Right lobe of liver (tissue), 4 donors: ENCODE measurements around the gene MRAP2.

ENCODE experiments used
- POLR2A ChIP-seq: fragments of 450-650 bp; IDR thresholded peaks from one replicate; pipeline ENCODE4 v1.6.1; 2017; ENCODE audit warnings: antibody characterized with exemption, mild to moderate bottlenecking
- TF ChIP-seq, protein P1 (sequence below), 4 donors: fragments of 200-600 bp in 3 of 4; fragments of 450-650 bp in 1 of 4; IDR thresholded peaks; one replicate each; pipeline versions ENCODE4 v1.5.1 to v1.8.0; 2016 to 2022; ENCODE audit warnings: antibody characterized with exemption in 4 of 4, mild to moderate bottlenecking in 2 of 4
- donor health status: DM: no; HTN: no; CAD: no.
- donor health status: DM: no; HTN: no; CAD: no.
- donor health status: DM: no; HTN: yes; CAD: no.

GRCh38 chr6:84019141-84019841 is 14.3 kb upstream of the MRAP2 start:
- TF ChIP-seq, protein P1, sequence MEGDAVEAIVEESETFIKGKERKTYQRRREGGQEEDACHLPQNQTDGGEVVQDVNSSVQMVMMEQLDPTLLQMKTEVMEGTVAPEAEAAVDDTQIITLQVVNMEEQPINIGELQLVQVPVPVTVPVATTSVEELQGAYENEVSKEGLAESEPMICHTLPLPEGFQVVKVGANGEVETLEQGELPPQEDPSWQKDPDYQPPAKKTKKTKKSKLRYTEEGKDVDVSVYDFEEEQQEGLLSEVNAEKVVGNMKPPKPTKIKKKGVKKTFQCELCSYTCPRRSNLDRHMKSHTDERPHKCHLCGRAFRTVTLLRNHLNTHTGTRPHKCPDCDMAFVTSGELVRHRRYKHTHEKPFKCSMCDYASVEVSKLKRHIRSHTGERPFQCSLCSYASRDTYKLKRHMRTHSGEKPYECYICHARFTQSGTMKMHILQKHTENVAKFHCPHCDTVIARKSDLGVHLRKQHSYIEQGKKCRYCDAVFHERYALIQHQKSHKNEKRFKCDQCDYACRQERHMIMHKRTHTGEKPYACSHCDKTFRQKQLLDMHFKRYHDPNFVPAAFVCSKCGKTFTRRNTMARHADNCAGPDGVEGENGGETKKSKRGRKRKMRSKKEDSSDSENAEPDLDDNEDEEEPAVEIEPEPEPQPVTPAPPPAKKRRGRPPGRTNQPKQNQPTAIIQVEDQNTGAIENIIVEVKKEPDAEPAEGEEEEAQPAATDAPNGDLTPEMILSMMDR (IDR thresholded peaks at IDR 0.05): no peak
- TF ChIP-seq POLR2A: no peak
